HG02938 (cell line): ENCODE measurements around the gene C3.

Experiments used
- ATAC-seq: cut with Tn5 transposase; IDR thresholded peaks from one replicate; pipeline ENCODE4 v1.9.1; 2021; ENCODE audit warnings: mild to moderate bottlenecking, moderate library complexity; ENCODE audit not compliant: unreplicated experiment

Gene C3

DNA sequence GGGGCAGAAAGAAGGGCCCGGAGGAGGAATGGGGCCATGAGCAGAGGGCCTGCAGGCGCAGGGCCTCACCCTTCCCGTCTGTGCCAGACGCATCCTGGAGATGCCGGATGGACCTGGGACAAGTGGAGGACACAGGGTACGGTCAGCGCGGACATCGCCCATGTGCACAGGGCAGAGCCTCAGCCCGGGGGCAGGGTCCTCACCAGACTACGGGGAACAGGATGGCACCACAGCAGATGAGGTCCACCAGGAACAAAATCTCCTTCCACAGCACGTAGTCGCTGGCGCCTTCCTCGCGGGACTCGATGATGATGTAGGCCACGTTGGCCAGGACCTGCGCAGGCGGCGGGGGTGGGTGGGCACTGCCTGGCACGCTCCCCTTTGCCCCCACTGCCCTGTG is 11.4 kb upstream of the C3 start:
- ATAC-seq, result no peak

DNA sequence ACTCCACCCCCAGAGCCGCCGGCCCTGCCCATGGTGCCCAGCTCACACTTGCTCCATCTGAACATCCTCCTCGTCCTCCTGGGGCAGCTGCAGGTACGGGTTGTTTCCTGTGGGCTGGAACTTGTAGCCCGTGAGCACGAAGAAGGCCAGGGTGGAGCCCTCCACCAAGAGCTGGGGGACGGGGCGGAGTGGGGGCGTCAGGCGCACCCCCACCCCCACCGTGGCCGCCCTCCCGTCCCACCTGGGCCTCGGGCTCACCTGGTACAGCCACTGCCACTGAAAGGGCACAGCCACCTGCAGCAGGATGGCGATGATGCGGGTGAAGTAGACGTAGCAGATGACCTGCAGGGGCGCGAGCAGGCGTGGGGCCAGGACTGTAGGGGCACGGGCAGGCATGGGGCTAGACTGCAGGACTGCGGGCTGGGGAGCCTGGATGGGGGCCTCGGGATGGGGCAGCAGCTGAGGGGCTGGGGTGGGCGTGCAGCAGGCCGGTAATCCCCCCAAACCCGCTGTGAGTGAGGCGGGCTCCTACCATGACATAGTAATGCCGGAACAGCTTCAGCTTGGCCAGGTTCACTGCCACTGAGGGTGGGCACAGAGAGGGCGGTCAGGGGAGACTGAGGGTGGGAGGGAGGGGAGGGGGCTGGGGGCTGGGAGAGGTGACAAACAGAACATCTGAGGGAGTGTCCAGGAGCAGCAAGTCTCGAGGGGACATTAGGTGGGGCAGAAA is 10.7 kb upstream of the C3 start:
- no peak for ATAC-seq

DNA sequence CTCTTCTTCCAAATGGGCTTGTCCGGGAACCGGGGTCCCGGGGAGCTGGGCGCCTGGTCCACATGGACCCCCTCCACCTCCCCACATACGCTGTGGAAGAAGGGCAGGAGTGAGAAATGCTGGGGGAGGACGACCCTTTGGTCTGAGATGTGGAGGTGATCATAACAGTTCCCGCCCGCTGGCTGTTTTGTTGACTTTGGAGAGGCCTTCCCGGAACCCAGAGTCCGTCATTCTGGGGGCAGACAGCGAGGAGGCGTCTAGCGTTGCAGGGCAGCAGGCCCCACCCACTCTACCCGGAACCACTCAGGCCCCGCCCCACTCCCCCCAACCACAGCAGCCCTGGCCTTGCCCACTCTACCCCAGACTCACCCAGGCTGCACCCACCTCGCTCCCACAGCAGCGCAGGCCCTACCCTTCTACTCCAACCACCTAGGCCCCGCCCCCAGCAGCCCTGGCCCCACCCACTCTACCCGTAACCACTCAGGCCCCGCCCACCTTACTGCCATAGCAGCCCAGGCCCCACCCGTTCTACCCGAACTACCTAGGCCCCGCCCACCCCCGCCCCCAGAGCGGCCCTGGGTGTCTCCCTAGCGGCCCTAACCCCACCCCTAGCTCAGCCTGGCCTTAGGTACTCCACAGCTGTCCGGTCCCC is 9.8 kb upstream of the C3 start:
- no peak for ATAC-seq

DNA sequence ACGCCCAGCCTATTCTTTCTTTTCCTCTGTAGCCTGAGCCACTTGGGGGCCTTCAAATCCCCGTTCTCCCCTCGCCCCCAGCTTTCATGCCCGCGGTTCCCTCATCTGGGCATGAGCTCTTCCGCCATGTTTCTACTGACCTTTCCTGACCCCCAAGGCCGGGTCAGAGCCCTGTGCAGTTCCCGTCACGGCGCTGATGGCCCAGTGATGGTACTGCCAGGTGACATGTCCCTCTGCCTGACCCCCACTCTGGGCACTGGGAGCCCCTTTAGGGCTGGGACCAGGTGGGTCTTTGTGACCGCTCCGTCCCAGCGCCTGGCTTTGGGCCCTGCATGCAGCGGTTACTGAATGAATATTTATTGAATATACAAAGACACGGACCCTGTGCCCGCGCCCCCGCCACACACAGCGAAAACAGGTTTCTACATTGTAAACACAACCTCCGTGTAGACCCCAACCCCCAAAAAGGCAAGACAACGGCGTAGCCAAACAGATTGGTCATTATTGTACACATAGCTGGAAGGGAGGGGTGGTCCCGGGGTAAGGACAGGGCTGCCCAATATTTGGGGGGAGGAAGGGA is 9.2 kb upstream of the C3 start:
- no peak for ATAC-seq

DNA sequence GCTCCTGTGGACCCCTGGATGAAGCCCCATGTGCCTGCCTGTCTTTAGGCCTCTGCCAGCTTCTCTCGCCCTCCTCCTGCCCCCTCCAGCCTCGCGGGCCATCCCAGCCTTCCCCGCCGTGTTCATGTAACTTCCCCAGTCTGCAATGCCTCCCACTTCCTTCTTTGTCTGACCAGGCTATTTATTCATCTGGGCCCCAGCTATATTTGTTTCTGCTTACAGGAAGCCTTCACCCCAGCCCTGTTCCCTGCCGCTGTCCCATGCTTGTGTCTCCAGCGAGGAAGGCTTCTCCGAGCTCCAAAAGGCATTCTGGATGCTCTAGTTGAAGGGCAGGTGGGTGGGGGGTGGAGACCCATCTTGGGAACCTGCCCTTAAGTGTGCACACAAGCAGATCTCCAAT is 7.9 kb upstream of the C3 start:
- no peak for ATAC-seq

DNA sequence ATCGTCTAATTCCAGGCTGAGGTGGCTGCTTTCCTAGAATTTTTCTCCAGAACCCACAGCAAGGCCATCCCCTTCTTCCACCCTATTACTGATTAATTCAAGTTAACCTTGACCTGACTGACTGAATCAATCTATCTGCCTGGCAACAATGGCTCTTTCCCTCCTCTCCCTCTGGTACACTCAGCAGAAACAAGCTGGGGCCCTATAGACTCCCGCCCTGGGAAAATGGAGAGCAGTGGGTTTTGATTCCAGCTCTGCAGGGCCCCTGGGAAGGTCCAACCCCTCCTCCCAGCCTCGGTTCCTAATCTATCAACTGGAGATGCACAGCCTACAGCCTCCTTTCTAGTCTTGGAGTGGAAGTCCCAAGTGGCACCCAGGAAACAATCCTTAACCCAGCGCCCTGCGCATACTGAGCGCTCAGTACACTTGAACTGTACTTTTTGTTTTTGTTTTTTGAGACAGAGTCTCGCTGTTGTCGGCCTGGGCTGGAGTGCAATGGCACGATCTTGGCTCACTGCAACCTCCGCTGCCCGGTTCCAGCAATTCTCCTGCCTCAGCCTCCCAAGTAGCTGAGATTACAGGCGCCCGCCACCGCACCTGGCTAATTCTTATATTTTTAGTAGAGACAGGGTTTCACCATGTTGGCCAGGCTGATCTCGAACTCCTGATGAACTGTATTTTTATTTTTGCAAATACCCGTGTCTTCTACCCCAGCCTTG is 5.2 kb upstream of the C3 start:
- ATAC-seq, result no peak

DNA sequence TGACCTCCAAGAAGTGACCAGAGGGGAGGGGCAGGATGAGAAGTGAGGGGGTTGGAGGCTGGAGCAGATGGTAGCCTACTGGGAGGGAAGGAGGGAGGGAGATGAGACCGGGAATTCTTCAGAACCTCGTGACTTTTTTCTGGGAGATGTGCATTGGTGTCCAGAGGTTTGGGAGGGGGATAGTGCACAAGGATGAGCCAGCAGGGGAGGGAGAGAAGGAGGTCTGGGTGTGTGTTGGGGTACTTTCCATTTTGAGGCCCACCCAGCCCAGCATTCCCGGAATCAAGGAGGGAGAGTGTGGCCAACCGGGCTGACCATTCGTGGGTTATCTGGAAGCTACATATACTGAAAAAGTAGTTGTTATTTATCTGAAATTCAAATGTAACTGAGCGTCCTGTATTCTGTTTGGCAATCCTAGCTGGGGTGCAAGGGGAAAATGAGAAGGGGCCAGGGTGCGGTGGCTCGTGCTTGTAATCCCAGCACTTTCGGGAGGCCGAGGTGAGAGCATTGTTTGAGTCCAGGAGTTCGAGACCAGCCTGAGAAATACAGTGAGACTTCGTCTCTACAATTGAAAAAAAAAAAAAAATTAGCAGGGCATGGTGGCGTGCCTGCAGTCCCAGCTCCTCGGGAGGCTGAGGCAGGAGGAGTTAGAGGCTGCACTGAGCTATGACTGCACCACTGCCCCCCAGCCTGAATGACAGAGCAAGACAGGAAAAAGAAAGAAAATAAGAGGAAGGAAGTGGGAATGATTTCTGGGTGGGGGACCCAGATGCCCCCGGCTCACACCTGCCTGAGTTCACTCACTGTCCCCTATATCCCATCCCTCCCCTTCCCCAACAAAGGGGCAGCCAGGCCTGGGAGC is 4.4 kb upstream of the C3 start:
- no peak for ATAC-seq

DNA sequence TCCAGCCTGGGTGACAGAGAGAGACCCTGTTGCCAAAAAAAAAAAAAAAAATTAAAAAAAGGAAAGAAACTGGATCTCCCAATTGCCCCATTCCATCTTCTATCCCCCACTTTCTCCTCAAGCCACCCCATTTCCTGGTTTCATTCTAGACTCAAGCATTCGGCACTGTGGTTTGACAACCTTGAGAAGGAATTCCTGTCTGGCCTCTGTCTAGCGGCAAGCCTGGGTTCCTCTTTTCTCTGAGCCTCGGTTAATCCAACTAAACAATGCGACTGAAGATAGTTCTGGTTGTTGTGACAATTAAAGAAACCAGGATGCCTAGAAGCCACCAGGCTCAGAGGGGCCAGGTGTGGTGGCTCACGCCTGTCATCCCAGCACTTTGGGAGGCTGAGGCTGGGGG is 3.3 kb upstream of the C3 start:
- no peak for ATAC-seq

DNA sequence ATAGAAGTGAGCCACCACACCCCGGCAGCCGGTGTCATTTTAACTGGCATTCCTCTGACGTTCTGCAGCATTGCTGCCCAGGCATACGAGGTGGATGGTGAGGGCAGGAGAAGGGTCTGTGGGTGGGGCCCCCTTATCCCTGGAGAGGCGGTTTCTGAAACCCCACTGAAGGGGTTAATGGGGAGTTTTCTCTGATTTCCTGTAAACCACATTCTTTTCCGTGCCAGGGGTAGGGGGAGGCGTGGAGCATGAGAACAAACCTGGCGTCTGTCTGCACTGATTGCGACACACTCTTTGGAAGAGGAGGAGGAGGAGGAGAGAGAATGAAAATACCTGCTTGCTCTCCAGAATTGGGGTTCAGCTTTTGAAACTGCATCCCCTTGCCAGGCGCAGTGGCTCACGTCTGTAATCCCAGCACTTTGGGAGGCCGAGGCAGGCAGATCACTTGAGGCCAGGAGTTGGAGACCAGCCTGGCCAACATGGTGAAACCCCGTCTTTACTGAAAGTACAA is 2.7 kb upstream of the C3 start:
- no peak for ATAC-seq

DNA sequence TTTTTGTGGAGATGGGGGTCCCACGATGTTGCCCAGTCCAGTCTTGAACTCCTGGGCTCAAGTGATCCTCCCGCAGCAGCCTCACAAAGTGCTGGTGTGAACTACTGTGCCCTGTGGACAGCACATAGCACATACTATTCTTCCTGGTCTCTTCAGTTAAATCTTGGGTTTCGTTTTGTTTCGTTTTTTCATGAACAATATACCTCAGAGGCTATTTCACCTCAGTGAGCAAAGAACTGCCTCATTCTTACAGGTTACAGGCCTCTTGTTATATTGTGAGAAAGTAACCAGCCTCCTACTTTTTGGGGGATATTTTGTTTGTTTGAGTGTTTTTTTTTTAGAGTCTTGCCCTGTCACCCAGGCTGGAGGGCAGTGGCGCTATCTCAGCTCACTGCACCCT is 1.3 kb upstream of the C3 start:
- no peak for ATAC-seq

DNA sequence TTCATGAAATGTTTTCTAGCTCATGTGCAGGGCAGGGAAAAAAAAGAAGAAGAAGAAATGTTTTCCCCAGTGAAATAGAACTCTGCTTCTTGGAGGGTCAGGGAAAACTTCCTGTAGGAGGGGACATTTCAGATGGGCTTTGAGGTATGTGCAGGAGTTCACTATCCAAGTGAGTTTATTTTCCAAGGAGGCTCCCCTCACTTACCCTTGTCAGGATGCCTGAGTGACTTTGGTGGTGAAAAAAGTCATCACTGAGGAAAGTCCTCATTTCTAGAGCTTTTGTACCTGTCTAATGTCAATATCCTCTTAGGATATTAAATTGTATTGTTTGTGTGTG is 656 bp upstream of the C3 start:
- no peak for ATAC-seq

DNA sequence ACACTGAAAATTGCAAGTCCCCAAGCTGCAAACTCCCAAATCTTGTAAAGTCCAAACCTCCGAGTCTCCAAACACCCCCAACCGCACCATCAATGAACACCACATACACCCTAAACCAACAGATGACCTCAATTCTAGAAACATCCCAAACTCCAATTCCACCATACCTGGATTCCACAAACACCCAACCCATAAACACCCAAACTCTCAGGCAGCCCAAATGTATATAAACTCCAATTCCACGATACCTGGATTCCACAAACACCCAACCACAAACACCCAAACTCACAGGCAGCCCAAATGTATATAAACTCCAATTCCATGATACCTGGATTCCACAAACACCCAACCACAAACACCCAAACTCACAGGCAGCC is 470 bp downstream of the C3 start:
- ATAC-seq, result no peak

DNA sequence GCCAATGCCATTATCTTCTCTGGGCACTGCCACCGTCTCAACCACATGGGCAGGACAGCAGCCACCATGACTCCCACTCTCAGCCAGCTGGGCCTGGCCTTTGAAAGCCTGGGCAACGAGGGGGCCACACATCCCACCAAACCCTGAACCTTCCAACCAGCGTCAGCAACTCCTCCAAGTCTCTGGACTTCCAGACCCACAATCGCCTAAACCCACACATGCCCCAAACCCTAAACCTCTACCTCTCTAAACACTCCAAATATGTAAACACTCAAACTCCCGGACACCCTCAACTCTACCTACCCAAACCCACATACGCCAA is 949 bp downstream of the C3 start:
- ATAC-seq, result no peak

DNA sequence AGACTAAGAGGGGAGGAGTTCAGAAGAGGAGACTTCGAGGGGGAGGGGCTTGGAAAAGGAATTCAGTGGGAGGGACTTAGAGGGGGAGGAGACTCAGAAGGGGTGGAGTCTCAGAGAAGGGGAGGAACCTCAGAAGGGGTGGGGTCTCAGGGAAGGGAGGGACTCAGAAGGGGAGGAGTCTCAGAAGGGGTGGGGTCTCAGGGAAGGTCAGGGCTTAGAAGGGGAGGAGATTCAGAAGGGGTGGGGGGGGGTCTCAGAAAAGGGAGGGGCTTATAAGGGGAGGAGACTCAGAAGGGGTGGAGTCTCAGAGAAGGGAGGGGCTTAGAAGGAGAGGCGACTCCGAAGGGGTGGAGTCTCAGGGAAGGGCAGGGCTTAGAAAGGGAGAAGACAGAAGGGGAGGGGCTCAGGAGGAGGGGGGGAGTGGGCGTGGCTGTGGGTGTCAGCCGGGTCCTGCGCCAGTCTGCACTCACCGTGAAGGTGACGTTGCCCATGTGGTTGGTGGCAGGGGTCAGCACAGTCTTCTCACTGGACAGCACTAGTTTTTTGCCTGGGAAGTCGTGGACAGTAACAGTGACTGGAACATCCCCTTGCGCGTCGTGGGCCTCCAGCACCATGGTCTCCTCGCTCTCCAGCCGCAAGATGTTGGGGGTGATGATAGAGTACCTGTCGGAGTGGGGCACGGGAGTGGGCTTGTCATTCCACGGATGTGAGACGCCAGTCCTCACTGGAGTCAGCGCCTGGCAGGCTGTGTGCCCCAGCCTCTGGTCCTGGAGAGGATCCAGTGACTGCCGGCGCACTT is 1.5 kb downstream of the C3 start:
- no peak for ATAC-seq

DNA sequence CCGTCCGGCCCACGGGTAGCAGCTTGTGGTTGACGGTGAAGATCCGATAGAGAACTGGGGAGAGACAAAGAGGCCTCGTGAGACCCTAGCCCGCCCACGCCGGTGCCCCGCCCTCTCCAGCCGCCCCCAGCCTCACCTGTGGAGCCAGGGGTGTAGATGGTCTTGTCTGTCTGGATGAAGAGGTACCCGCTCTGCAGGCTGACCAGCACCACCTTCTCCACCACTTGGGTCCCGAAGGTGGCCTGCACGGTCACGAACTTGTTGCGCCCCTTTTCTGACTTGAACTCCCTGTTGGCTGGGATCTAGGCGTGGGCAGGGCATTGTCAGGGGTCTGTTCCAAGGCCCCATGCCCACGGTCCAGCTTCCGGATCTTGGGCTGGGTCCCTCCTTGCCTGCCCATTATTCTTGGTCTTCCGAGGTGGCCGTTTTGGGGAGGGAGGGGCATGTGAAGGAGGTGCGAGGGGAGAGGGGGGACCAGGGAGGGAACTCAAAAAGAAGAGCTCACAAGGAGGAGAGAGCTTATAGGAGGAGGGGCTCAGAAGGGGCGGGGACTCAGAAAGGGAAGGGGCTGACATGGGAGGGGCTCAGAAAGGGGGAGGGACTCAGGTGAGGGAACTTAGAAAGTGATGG is 2.2 kb downstream of the C3 start:
- no peak for ATAC-seq

DNA sequence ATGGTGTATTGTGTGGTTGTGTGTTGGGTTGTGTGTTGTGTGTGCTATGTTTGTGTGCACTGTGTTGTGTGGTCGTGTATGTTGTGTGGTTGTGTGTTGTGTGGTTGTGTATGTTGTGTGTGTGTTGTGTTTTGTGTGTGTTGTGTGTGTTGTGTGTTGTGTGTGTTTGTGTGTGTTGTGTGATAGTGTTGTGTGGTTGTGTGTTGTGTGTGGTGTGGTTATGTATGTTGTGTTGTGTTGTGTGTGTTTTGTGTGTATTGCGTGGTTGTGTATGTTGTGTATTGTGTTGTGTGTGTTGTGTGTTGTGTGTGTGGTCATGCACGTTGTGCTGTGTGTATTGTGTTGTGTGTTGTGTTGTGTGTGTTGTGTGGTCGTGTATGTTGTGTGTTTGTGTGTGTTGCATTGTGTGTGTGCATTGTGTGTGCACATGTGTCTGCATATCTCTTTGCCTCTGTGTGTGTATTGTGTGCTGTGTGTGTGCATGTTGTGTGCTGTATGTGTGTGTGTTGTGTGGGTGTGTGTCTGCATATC is 2.9 kb downstream of the C3 start:
- ATAC-seq, result no peak

DNA sequence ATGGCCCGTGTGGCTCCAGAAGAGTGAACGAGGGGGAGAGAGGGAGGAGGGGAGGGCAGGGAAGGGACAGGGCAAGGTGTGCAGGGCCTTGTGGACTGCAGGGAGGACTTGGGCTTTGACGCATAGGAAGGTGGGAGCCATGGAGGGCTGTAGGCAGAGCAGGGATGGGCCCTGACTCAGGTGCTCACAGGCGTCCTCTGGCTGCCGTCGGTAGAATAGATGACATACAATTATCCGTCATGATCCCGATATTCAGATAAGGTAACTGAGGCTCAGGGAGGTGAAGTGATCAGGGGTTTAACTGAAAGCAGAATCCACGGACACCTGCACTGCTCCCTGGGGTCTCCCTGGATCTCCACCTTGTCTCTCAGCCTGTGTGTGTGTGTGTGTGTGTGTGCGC is 3.4 kb downstream of the C3 start:
- no peak for ATAC-seq

DNA sequence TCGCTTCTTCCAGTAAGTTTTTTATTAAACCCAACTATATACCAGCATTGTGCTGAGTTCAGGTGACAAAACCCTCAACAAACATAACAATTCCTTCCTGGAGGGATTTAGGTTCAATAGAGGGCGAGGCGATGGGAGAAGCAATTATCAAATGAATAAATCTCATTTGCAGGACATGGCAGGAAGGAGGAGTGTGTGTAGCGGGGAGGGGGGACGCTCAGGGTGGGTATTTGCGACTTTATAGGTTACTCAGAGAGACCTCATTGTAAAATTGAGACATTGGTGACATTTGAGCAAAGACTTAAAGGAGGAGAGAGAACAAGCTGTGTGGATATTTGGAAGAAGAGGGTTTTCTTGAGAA is 3.9 kb downstream of the C3 start:
- ATAC-seq, result no peak

DNA sequence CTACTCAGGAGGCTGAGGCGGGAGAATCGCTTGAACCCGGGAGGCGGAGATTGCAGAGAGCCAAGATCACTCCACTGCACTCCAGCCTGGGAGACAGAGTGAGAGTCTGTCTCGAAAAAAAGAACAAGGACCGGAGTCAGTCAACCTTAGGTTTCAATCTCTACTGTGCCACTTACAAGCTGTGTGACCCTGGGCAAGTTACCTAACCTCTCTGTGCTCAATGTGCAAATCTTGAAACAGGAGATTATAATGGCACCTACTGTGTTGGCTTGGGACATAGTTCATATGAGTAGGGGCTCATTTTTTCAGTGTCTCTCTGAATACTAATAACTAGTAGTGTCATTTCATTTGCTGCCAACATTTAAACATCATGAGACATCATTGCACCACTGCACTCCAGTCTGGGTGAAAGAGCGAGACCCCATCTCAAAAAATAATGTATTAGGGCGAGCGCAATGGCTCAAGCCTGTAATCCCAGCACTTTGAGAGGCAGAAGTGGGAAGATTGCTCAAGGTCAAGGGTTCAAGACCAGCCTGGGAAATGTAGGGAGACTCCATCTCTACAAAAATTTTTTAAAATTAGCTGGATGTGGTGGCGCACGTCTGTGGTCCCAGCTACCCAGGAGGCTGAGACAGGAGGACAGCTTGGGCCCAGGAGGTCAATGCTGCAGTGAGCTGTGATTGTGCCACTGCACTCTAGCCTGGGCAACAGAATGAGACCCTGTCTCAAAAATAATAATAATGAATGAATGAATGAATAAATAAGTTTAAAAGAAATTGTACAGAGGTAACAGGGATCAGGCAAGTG is 5.5 kb downstream of the C3 start:
- ATAC-seq, result no peak
